SKM-1 (cell line): ENCODE results near the gene SCO2.
"Not testable (repeated sequence)": the region's sequence is repeated elsewhere in the genome, so short reads cannot be mapped to it uniquely, and the experiment has no call there.

Experiments
- DNase-seq: peaks from one replicate; lab custom pipeline; 2025; ENCODE audit not compliant: unreplicated experiment; lab: John Stamatoyannopoulos, UW

Gene SCO2

GRCh38 chr22:50522208-50522805, 3.1 kb downstream of the SCO2 start:
- DNase-seq = no peak

GRCh38 chr22:50521710-50522109, 3.7 kb downstream of the SCO2 start:
- no peak for DNase-seq

- DNase-seq = no peak
Observed at GRCh38 chr22:50520826-50521453, 4.5 kb downstream of the SCO2 start.

GRCh38 chr22:50520184-50520583, 5.2 kb downstream of the SCO2 start:
- not testable (repeated sequence) for DNase-seq

GRCh38 chr22:50519151-50519550, 6.2 kb downstream of the SCO2 start:
- no peak for DNase-seq

GRCh38 chr22:50518606-50519005, 6.8 kb downstream of the SCO2 start:
- no peak for DNase-seq

- no peak for DNase-seq
Observed at GRCh38 chr22:50517495-50518260, 7.7 kb downstream of the SCO2 start.

GRCh38 chr22:50516891-50517290, 8.5 kb downstream of the SCO2 start:
- DNase-seq = no peak

- DNase-seq = no peak
Observed at GRCh38 chr22:50516068-50516467, 9.3 kb downstream of the SCO2 start.

- no peak for DNase-seq
Observed at GRCh38 chr22:50513175-50513574, 12.2 kb downstream of the SCO2 start.

GRCh38 chr22:50508897-50509296, 16.5 kb downstream of the SCO2 start:
- DNase-seq = no peak

- peak; percentile 94 for DNase-seq
Observed at GRCh38 chr22:50507991-50508884, 17.2 kb downstream of the SCO2 start, which contains the start of gene NCAPH2. Gene NCAPH2 (plus strand): TSS chr22:50508224. CDS start chr22:50508338, 114 bp downstream.

- DNase-seq = peak; percentile 94
Observed at GRCh38 chr22:50507421-50507990, 17.9 kb downstream of the SCO2 start, which contains the start of gene LMF2. Gene LMF2 (minus strand): TSS chr22:50507702. CDS start chr22:50507675, 27 bp downstream.

GRCh38 chr22:50506611-50507420, 18.6 kb downstream of the SCO2 start:
- no peak for DNase-seq

- DNase-seq = no peak
Observed at GRCh38 chr22:50505776-50506610, 19.4 kb downstream of the SCO2 start.

- DNase-seq = no peak
Observed at GRCh38 chr22:50505276-50505775, 20.1 kb downstream of the SCO2 start.

- no peak for DNase-seq
Observed at GRCh38 chr22:50504369-50505211, 20.8 kb downstream of the SCO2 start.
